RCC 7860 (cell line): ENCODE data around the gene OTOG.

Experiments
- DNase-seq: peaks from one replicate; pipeline ENCODE4 v3.0.0-alpha.2; 2015; ENCODE audit warnings: low spot score
- FAIRE-seq: peaks from 2 replicates; lab custom pipeline; 2012; peaks lifted over from hg19 to GRCh38; lab: Jason Lieb, UNC

Gene OTOG

DNA sequence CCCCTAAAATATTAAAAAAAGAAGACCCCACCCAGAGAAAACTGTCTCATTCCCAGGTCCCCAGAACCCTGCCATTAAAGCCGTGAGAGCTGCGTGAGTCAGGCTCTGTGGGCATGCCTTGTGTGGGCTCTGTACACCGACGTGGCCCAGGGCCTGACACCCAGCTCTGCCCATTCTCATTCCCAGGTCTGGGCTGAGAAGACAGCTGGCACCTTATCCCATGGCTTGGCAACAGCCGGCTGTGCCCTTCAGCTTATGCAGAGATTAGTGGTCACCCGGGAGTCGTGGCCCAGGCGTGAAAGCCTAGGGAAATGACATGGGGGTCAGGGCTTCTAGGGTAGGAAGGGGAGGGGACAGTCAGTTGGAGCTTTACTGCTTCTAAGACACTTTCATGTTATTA lies 31.9 kb downstream of the OTOG start:
- DNase-seq, result no peak
- no peak for FAIRE-seq

DNA sequence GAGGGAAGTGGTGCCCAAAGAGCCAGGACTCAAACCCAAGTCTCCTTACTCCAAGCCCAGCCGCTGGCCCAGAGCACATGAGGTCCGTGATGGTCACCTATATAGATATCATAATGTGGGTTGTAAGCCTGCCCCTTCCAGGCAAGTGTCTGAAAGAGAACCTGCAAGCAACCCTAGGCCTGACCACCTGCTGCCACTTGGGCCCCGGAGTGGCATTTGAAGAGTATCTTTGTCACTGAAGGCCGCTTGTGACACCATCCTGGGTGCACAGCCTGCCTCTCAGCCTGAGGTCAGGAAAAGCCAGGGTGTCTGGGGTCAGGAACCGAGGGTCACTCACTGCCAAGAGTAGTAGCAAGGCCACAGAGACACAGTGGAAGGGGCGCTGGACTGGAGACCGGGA lies 32.4 kb downstream of the OTOG start:
- DNase-seq (no peak), FAIRE-seq (no peak)

DNA sequence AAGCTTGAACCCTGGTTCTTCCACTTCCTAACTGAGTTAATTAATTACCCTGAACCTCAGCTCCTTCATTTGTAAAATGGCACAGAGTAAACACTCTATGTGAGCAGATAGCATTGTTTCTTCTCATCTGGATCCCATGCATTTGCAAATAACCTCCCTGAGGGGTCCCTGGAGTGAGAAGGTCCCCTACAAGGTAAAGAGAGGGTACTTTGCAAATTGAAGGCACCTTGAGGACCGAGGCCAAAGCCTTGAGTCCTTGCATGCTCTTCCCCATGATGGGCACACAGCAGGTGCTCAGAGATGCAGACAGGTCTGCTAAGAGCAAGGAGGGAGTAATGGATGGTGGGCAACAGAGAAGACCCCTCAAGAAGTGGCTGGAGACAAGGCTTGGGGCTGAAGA lies 33.2 kb downstream of the OTOG start:
- FAIRE-seq, result no peak
- DNase-seq, result no peak

DNA sequence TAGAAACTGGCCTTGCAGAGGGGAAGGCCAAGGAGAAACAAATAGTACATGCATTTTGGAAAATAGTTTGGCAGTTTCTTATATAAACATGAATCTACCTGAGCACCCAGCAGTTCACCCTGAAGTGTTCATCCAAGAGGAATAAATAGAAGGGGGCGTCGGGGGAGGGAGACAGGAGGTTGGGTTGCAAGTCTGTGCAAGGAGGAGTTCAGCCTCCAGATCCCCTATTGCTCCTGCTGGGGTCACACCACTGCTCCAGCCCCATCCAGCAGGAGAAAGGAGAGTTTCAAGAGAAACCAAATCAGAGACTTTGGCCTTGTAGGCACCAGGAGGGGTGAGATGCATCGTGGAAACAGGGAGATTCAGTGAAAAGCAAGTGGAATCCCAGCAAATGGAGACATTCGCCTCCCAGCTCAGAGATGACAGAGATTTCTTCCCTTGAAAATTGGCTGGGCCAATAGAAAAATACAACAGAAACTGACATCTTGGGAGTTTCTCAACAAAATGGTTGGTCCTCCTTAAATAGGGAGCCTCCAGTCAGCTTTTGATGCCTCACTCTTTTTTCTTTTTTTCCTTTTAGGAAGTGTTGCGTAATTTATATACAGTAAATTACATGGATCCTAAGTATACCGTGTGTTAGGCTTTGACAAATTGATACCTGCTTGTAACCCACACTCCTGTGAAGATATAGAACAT lies 34.1 kb downstream of the OTOG start:
- DNase-seq (no peak), FAIRE-seq (no peak)

DNA sequence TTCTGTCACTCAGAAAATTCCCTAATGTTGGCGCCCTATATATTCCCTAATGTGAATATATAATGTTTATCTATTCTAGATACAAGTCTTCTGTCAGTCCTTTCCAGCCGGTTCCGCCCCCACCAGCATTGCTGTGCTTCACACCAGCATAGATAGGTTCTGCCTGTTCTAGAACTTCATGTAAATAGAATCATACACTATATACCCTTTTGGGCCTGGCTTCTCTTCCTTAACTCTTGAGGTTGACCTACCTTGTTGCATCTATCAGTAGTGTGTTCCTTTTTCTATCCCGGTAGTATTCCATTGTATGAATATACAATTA lies 34.6 kb downstream of the OTOG start:
- no peak for FAIRE-seq
- DNase-seq, result no peak

DNA sequence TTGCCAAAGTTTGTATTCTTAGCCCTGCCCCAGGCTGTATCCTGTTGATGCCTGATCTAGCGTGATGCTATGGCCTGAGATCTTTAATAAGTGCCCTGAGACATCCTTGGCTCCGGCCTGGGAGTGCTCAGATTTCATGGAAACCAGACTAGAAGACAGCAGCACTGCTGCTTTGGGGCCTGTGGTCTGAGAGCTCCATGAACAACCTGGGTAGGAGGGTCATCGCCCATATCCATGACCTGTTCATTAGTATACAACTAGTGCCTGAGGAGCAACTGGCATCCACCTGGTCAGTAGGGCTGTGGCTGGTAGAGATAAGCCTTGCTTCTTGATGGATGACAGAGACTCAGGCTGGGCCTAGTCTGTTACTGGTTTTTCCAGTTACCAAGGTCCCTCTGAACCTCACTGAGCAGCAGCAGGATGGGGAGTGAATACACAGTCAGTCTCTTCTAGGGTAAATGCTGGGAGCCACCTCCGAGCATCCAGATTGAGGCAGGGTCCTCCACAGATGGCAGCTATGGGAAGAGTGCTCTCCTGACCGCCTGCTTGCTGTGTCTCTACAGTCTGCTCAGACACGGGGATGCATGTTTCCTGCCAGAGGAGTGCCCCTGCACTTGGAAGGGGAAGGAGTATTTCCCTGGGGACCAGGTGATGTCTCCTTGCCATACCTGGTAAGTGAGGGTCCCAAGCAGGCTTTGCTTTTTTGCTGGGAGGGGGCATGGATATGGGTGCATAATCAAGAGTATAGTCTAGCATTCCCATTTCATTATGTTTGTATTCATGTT lies 39.0 kb downstream of the OTOG start:
- FAIRE-seq (no peak), DNase-seq (no peak)

DNA sequence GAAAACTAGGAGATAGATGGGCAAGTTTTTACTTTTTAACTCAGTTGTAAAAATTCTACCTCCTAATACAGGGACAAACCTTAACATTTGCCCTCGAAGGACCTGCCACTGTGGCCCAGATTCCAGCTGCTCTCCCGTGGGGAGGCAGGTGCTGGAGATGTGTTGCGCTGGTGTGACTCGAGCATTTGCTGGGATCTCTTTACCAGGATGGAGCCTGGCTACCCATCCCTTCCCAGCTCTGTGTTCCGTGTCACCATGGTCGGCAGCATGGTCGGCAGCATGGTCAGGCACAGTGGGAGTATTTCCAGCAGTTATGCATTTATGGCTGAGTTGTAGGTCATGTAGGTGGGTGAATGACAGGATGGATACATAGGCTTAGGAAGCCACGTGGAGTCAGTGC lies 41.1 kb downstream of the OTOG start:
- no peak for FAIRE-seq
- no peak for DNase-seq

DNA sequence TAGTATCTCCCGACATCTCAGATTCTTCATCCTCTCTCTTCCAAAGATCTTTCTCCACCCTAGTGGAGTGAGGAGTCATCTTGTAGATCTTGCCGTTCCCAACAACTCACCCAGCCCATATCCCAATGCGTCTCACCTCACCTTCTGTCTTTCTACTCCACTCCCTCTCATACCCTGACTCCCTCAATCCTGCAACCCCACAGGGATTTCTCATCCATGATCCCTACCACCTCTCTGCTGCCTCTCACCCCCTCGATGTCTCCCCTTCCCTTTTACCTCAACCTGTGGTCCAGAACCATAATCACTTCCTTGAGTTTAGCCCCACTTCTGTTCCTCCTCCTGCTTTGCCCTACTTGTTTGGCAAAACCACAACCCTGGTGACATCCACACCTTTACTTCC lies 41.7 kb downstream of the OTOG start:
- DNase-seq (no peak), FAIRE-seq (no peak)

DNA sequence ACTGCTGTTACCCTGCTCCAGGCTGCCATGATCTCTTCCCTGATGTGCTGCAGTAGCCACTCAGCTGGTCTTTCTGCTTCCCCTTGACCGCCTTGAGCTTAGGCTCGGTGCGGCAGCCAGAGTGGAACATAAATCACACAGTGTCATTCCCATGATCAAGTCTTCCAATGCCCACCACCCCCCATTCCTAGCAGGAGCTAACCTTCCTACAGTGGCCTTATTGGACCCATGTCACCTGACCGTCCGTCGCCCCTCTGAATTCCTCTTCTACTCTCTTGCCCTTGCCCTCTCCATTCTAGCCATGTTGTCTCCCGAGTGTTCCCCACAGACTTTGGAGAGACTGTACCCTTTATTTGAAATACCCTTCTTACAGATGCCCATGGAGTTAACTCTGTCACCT lies 43.4 kb downstream of the OTOG start:
- FAIRE-seq (no peak), DNase-seq (no peak)

DNA sequence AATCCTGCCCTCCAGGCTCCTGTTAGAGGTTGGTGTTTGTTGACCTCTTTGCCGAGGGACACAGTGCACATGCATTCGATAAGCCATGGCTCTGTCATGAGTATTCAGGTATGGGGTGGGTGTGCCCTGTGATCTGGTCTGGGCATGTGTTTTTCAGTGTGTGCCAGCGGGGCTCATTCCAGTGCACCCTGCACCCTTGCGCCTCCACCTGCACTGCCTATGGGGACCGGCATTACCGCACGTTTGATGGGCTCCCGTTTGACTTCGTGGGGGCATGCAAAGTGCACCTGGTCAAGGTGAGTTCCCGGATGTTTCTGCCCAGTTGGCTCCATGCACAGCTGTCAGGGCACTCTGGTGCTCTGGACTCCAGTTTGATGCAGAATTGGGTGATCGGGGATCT lies 44.2 kb downstream of the OTOG start:
- FAIRE-seq (no peak), DNase-seq (no peak)

DNA sequence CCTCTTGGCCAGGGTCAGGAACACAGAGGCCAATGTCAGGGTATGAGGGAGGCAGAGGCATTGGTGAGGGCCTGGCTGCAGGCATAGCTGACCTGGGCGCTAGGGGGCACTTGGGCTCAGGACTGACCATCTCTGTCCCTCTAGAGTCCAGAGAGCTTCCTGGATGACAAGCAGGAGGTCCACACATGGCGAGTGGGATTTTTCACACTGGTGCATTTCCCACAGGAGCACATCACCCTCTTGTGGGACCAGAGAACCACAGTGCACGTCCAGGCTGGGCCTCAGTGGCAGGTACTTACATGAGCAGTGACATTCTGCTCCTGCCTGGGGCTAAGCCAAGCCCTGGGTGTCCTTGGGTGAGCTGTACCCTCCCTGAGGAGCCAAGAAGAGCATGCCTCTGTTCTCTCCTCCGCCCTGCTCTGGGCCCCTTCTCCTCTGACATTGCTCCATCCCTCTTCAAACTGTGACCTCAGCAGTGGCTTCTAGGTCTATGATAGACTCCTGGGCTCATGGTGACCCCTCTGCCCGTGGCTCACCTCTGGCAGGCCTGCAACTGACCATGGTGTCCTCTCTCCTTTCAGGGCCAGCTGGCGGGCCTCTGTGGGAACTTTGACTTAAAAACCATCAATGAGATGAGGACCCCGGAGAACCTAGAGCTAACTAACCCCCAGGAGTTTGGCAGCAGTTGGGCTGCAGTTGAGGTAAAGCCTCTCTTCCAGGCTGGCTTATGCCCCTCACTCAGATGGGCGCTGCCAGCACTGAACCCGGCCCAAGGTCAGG lies 46.6 kb downstream of the OTOG start:
- no peak for FAIRE-seq

DNA sequence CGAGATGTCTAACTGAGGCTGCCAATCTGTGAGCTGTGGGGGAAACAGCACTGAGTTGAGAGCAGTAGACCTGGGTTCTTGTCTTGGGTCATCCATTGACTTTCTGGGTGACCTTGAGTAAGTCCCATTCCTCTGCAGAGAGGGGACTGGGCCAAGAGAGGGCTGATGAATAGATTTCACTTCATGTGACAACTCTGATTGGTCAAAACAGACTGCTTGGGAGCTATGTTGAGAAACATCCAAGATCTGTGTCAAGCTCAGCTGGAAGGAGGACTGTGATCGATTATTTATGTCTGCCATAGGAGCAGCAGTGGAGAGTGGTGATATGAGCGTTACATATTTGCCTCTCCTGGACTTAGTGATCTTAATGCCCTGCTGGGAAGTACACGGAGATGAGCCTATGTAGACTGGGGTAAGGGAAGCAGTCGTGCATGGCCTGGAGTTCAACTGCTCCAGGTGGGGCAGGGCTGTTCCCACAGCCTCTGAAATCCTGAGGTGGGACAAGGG lies 47.7 kb downstream of the OTOG start:
- no peak for FAIRE-seq
- DNase-seq, result no peak

More for the DNA sequence above, 46.6 kb downstream of the OTOG start:
- DNase-seq, result no peak

DNA sequence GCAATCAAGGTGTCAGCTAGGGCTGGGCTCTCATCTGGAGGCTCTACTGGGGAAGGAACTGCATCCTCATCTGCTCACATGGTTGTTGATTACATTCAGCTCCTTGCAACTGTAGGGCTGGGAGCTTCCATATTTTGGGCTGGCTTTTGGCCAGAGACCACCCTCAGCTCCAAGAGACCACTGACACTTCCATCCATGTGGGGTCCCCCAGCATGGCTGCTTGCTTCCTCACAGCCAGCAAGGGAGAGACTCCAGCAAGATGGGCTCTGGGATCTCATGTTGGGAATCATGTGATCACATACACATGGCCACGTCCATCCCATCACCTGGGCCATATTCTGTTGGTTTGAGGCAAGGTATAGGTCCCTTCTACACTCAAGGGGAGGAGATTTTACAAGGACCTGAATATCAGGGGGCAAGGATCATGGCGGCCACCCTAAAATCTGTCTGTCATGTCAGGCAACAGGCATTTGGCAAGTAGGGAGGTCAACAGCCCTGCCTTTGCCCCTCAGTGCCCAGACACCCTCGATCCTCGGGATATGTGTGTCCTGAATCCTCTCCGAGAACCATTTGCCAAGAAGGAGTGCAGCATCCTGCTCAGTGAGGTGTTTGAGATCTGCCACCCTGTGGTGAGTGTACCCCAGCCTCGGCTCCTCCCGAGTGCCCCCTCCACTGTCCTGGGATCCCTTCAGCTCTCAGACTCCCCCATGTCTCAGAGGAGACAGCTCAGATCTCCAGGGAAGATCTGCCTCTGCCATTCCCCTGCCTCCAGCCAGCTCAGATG lies 48.7 kb downstream of the OTOG start:
- no peak for DNase-seq
- no peak for FAIRE-seq

DNA sequence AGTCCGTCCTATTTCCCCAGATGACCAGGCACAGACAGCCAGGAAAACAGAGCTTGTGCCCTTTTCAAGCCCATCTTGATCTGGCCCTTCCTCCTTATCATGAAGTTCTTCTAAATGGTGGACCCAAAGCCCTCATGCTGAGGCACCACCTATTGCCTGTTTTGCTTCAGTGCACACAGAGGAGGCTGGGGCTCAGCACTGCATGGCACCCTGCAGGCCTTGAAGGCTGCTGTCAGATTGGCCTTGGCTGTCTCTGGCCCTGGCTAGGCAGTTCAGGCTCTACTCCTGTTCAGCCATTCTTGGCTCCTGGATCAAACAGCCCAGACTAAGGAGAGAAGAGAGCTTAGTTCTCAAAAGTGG lies 49.2 kb downstream of the OTOG start:
- DNase-seq (no peak), FAIRE-seq (no peak)

DNA sequence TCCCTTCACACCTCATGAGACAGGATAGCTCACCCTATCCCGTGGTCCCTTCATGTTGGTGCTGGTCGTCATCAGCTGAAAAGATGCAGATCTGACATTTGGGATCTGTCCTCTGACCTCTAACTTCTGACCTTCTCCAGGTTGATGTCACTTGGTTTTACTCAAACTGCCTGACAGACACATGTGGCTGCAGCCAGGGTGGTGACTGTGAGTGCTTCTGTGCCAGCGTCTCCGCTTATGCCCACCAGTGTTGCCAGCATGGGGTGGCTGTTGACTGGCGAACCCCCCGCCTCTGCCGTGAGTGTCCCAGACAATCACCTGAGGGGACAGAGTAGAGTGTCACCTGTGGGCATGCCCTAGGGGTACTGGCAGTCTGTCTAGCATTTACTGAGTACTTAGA lies 49.7 kb downstream of the OTOG start:
- DNase-seq, result no peak
- FAIRE-seq, result no peak

DNA sequence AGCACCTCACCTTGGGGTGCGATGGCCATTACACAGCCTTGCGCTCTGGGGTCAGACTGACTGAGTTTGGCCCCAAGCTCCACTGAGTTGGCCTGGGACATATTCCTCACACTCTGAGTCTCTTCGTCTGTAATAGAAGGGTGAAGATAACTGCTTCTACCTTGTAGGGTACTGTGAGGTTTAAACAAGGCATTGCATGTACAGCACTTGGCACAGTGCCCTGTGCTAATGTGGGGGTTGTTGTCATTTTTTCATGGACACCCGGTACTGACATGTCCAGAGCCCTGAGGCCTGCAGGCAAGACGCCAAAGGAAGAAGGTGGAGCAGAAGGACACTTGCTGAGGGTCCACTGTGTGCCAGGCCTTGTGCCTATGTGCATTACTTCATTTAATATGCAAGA lies 50.7 kb downstream of the OTOG start:
- no peak for DNase-seq
- no peak for FAIRE-seq

DNA sequence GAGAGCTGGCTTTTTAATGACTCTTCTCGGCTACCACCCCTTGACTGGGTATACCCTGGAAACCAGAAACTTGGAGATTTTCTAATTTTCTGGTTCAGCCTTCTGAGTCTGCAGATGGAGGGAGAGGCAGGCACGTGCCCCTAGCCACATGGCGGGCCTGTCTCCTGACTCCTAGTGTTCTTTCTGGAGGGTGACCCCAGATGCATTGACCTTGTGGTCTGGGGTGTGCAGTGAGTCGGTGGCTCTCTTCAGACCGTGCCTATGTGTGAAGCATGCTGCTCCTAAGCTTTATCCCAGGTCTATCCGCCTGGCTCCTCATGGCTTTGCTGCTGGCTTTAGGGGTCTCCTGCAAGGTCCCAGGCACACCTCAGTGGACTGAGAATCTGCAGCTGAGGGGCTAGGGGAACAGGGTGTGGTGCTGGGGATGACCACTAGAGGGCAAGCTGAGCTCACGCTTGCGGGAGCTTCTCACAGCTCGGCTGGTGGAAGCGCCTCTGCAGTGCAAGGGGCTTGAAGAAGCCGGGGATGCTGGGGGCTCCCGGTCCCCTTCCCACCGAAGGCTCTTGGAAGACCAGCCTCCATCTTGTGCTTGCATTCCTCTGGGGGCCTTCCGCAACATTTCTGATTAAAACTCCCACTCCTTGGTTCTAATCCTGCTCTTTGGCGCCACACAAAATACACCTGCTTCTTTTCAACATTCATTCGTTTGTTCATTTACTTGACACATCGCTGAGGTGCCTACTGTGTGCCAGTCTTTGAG lies 51.8 kb downstream of the OTOG start:
- DNase-seq (no peak), FAIRE-seq (no peak)

DNA sequence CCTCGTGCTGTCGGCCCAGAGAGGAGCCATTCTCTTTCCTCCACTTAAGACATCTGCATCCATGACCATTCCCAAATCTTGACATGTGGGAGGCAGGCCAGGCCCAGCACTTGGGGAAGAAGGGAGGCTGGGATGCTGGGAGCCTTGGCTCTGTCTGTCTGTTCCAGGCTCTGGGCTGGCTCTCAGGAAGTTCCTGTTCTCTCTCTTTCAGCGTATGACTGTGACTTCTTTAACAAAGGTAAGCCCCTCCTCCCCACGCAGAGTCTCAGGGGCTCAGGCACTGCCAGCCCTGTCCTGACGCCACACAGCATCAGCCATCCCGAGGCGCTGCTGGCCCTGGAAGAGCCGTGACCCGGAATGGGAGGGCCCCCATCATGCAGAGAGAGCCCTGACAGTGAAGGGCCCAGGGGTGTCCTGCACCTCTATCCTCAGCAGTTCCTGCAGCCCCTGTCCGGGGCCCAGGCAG lies 52.4 kb downstream of the OTOG start:
- DNase-seq (no peak), FAIRE-seq (no peak)

DNA sequence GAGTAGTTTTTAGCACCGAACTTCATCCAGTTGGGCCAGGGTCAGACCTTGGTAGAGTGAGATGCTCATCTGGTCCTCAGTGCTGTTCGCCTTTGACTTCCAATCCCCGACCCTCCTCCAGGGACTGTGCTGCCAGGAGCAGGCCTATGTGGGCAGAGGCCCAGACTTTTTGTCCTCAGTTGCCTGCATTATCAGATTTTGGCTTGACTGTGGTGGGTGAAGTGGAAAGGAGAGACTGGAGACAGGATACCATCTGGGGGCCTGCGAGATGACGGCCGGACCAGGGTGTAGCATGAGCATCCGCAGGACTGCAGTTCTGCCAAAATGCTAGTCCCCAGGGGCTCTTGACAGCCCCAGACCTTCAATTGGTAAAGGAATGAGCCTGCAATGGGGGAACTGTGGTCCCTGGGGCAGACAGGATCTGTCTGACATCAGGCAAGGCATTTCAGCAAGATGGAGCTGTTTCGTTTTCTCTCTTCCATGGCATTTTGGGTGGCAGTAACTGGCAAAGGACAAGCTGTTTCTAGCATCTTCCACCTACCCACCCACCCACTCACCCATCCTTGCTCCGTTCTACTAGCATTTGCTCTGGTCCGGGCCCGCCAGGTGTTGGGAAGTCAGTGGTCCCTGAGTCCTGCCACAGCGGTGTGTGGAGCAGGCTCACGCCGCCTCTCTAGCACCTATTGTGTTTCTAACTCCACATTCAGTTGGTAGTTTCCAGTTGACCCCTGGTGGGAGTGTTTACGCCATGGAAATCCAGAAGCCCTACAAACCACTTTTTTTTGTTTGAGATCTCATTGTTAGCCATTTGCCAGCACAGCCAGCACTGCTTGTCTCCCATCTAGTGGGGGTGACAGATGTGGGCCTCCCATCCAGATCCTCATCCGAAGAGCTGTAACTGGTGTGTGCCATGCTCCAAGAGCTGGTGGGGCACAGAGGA lies 53.5 kb downstream of the OTOG start:
- FAIRE-seq (no peak), DNase-seq (no peak)
